Measurements from ENCODE around the gene SFRP5.

The SFRP5 gene

DNA sequence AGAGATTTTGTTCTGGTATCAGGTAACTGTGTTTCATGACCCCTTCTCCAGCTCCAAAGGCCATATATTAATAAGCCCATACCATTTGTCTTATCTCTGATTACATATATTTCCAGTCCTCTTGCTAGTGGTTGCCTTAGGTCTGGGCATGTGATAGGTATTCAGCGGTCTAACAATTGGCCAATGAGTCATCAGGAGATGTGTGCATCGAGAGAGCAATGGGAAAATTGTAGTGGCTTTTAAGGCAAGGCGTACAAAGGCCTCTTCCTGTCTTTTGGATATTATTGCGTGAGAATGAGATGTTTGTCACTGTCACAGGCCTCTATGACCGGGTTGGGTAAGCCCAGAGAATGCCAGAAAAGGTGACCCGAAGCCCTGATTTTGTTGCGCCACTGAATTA, 38.6 kb upstream of the SFRP5 start:
- Histone ChIP-seq H4K20me1 (ENCODE audit: insufficient read depth) (no peaks in the 10 kb centered on the region), H3K79me2 (ENCODE audit: insufficient read depth, low read depth) (no peaks in the 10 kb centered on the region), H3K4me2 (no peak overlapping the region), H3K4me3 (IDR thresholded peaks at IDR 0.05; ENCODE audit: insufficient read depth, low read depth, low read length) (no peak overlapping the region), H3K27me3 (ENCODE audit: insufficient read depth, low read depth) (no peaks in the 10 kb centered on the region), H3K4me1 (ENCODE audit: low read depth, poor library complexity, severe bottlenecking) (no peaks in the 10 kb centered on the region), H3K9ac (no peak overlapping the region), H3K36me3 (ENCODE audit: insufficient read depth) (no peaks in the 10 kb centered on the region), H2AFZ (ENCODE audit: low read depth) (no peak overlapping the region), H3K27ac (no peak overlapping the region)
- TF ChIP-seq, protein P1, sequence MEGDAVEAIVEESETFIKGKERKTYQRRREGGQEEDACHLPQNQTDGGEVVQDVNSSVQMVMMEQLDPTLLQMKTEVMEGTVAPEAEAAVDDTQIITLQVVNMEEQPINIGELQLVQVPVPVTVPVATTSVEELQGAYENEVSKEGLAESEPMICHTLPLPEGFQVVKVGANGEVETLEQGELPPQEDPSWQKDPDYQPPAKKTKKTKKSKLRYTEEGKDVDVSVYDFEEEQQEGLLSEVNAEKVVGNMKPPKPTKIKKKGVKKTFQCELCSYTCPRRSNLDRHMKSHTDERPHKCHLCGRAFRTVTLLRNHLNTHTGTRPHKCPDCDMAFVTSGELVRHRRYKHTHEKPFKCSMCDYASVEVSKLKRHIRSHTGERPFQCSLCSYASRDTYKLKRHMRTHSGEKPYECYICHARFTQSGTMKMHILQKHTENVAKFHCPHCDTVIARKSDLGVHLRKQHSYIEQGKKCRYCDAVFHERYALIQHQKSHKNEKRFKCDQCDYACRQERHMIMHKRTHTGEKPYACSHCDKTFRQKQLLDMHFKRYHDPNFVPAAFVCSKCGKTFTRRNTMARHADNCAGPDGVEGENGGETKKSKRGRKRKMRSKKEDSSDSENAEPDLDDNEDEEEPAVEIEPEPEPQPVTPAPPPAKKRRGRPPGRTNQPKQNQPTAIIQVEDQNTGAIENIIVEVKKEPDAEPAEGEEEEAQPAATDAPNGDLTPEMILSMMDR (conservative IDR thresholded peaks at IDR 0.05; ENCODE audit: low read depth, low read length), result no peak

GRCh38 chr10:97805949-97806348, 34.1 kb upstream of the SFRP5 start:
- TF ChIP-seq, protein P1 (conservative IDR thresholded peaks at IDR 0.05; ENCODE audit: low read depth, low read length), result no peak
- H2AFZ ChIP-seq (ENCODE audit: low read depth), result no peak overlapping the region
- H3K9ac ChIP-seq, result no peak overlapping the region
- no peaks in the 10 kb centered on the region for H3K4me1 ChIP-seq (ENCODE audit: low read depth, poor library complexity, severe bottlenecking)
- H3K36me3 ChIP-seq (ENCODE audit: insufficient read depth), result no peaks in the 10 kb centered on the region
- H3K4me3 ChIP-seq (IDR thresholded peaks at IDR 0.05; ENCODE audit: insufficient read depth, low read depth, low read length), result no peak overlapping the region
- no peaks in the 10 kb centered on the region for H3K27me3 ChIP-seq (ENCODE audit: insufficient read depth, low read depth)
- no peak overlapping the region for H3K4me2 ChIP-seq
- no peaks in the 10 kb centered on the region for H4K20me1 ChIP-seq (ENCODE audit: insufficient read depth)
- H3K27ac ChIP-seq, result no peak overlapping the region
- no peaks in the 10 kb centered on the region for H3K79me2 ChIP-seq (ENCODE audit: insufficient read depth, low read depth)

GRCh38 chr10:97805096-97805884, 33.5 kb upstream of the SFRP5 start:
- no peaks in the 10 kb centered on the region for H3K27me3 ChIP-seq (ENCODE audit: insufficient read depth, low read depth)
- H3K79me2 ChIP-seq (ENCODE audit: insufficient read depth, low read depth), result no peaks in the 10 kb centered on the region
- H3K27ac ChIP-seq, result no peak overlapping the region
- H3K4me3 ChIP-seq (IDR thresholded peaks at IDR 0.05; ENCODE audit: insufficient read depth, low read depth, low read length), result no peak overlapping the region
- no peak overlapping the region for H3K9ac ChIP-seq
- no peaks in the 10 kb centered on the region for H4K20me1 ChIP-seq (ENCODE audit: insufficient read depth)
- no peaks in the 10 kb centered on the region for H3K36me3 ChIP-seq (ENCODE audit: insufficient read depth)
- TF ChIP-seq, protein P1 (conservative IDR thresholded peaks at IDR 0.05; ENCODE audit: low read depth, low read length), result no peak
- H3K4me2 ChIP-seq, result no peak overlapping the region
- H3K4me1 ChIP-seq (ENCODE audit: low read depth, poor library complexity, severe bottlenecking), result no peaks in the 10 kb centered on the region
- no peak overlapping the region for H2AFZ ChIP-seq (ENCODE audit: low read depth)

DNA sequence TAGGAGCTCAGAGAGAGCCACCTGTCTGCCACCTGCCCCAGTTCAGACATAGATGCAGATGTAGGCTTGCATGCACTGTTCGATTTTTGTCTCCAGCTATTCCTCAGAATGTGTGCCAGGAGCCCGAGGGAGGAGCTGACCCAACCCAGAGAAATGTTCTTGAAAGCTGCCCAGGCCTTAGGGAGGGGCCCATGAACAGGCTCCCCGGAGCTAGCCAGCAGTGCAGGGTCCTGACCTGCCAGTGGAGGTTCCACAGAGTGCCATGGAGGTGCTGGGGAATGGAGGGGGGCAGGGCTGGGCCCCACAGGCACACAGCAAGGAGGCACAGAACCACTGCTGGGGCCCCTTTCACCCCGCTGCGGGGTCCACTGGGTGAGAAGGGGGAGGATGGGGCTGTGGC, 29.6 kb upstream of the SFRP5 start:
- Histone ChIP-seq H3K4me2 (no peak overlapping the region), H3K79me2 (ENCODE audit: insufficient read depth, low read depth) (no peaks in the 10 kb centered on the region), H4K20me1 (ENCODE audit: insufficient read depth) (no peaks in the 10 kb centered on the region), H2AFZ (ENCODE audit: low read depth) (no peak overlapping the region), H3K9ac (no peak overlapping the region), H3K4me3 (IDR thresholded peaks at IDR 0.05; ENCODE audit: insufficient read depth, low read depth, low read length) (no peak overlapping the region), H3K27ac (no peak overlapping the region), H3K4me1 (ENCODE audit: low read depth, poor library complexity, severe bottlenecking) (no peaks in the 10 kb centered on the region), H3K27me3 (ENCODE audit: insufficient read depth, low read depth) (no peaks in the 10 kb centered on the region), H3K36me3 (ENCODE audit: insufficient read depth) (no peaks in the 10 kb centered on the region)
- TF ChIP-seq, protein P1 (conservative IDR thresholded peaks at IDR 0.05; ENCODE audit: low read depth, low read length), result no peak

Data from KMS-11 (cell line).